AG09319 (cell line): ENCODE data around the gene KCNH8.
A peak's percentile ranks its signal among the peaks of the same experiment; 100 is the strongest.

Source experiments
- DNase-seq: peaks from one replicate; pipeline ENCODE4 v3.0.0-alpha.2; 2010; ENCODE audit warnings: low read depth; ENCODE audit errors: extremely low read depth
- CTCF ChIP-seq: IDR thresholded peaks from 2 replicates; pipeline ENCODE4 v1.5.1; 2011; ENCODE audit warnings: low read depth, mild to moderate bottlenecking, inconsistent platforms, low read length, moderate library complexity

Gene KCNH8

GRCh38 chr3:19110335-19110895, 37.9 kb upstream of the KCNH8 start:
- no peak for TF ChIP-seq CTCF
- no peak for DNase-seq

GRCh38 chr3:19114461-19114860, 33.8 kb upstream of the KCNH8 start:
- no peak for DNase-seq
- no peak for TF ChIP-seq CTCF

GRCh38 chr3:19116239-19116638, 32.1 kb upstream of the KCNH8 start:
- no peak for DNase-seq
- TF ChIP-seq CTCF: no peak

GRCh38 chr3:19124752-19125151, 23.6 kb upstream of the KCNH8 start:
- no peak for TF ChIP-seq CTCF
- no peak for DNase-seq

- TF ChIP-seq CTCF: no peak
- no peak for DNase-seq
Measured at GRCh38 chr3:19139863-19140262, 8.4 kb upstream of the KCNH8 start.

GRCh38 chr3:19146685-19147650, 1.3 kb upstream of the KCNH8 start:
- DNase-seq: no peak

More at GRCh38 chr3:19146685-19147650, 1.3 kb upstream of the KCNH8 start:
- TF ChIP-seq CTCF: peak; percentile 40
